ENCODE results near the gene PLAC1.

PLAC1 gene

GRCh38 chrX:134571796-134572195 is 86.5 kb downstream of the PLAC1 start:
- DNase-seq, result no peak

DNA sequence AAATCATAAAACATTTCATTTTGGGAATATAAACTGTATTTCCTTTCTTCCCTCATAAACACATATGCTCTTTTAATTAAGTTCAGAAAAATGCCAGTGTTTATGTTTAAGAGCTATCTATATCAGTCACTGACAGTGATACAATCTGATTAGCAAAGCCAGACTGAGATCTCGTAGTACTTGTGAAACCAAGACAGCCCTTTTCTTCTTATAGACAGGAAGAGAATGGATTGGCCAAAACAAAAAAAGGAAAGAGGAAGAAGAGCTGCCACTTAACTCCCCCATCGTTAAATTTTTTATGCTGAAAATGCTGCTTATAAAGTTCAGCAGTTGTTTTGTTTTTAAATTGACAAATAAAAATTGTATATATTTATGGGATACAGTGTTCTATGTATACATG is 87.4 kb downstream of the PLAC1 start:
- DNase-seq, result no peak

- DNase-seq, result no peak
Measured at GRCh38 chrX:134570509-134570846, 87.8 kb downstream of the PLAC1 start.

GRCh38 chrX:134569306-134569705 is 89.0 kb downstream of the PLAC1 start:
- DNase-seq, result no peak

- no peak for DNase-seq
Measured at GRCh38 chrX:134568285-134569016, 89.8 kb downstream of the PLAC1 start.

- DNase-seq, result no peak
Measured at GRCh38 chrX:134566506-134566905, 91.8 kb downstream of the PLAC1 start.

GRCh38 chrX:134562002-134562401 is 96.3 kb downstream of the PLAC1 start:
- DNase-seq, result no peak

GRCh38 chrX:134558133-134558532 is 100.1 kb downstream of the PLAC1 start:
- DNase-seq, result no peak

GRCh38 chrX:134554291-134554690 is 104.0 kb downstream of the PLAC1 start:
- DNase-seq, result no peak

- DNase-seq, result no peak
Measured at GRCh38 chrX:134552351-134552750, 105.9 kb downstream of the PLAC1 start.

DNA sequence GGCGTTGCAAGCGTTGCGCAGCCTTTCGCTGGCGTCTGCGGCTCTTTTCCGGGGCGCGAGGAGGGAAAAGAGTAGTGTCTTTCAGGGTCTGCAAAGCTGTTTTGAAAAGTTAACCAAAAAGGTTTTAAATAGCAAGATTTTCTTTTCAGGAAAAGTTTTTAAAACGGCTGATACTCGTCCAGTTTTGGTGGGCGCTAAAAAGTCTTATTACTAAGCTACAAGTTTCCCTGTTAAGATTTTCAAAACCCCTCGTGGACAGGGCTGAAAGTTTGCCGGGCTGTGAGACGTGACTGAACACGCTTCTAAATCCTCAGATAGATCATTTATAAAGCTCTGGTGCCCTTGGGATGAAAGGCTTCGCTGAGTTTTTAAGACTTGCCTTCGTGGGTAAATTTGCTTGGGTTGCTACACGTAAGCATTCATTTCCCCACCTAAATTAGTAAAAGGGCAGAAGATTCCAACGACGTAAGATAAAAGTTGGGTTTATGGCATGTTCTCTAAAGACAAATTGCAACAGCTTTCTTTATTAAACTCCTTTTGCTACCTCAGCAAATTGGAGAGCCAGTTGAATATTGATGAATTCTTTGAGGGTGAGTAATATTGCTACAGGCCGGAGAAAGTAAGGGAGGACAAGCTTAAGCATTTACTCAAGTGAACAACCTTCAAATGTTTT is 106.8 kb downstream of the PLAC1 start:
- DNase-seq, result no peak

- DNase-seq, result no peak
Measured at GRCh38 chrX:134548257-134549201, 109.7 kb downstream of the PLAC1 start.

DNA sequence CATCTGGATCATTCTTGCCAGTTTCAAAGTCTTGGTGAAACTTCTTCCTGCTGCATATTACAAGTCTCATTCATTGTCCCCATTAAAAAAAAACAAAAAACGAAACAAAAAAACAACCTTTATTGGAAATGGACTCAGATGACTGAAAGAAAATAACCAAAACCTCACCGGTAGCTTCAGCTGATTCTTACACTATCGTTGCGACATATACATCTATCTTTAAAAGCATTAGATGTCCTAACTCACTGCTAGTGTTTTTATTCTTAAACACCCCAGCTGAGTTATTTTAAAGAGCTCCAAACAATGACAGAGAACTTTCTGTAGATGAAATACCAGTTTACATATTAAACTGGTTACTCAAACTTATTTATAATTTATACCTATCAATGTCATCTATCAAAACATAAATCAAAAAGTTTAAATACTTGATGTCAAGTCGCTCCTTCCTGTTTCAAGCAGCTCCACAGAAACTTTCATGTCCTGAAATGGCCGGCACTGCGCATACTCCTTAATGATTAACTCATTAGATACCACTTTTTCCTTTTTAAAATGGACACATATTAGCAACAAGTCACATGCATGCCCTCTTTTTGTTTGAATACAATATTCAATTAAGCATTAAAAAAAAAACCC is 111.1 kb downstream of the PLAC1 start:
- DNase-seq, result no peak

DNA sequence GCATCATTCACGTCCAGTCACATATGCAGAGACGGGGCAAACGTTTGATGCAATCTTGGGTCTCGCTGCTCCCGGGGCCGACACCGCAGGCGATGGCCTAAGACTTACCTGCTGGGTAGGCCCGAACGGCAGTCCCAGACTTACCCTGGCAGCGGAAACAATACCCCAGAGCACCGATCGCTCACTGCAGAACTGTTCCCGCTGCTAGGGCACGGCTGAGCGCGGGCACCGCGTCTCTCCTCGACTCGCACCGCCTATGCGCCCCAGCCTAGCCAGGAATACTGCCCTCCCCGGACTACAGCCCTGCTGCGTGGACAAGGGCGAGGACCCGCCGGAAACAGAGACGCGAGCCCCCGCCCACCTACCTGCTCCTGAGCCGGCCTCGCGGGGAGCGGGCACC is 112.1 kb downstream of the PLAC1 start:
- no peak for DNase-seq

- DNase-seq, result no peak
Measured at GRCh38 chrX:134545510-134545909, 112.8 kb downstream of the PLAC1 start.

GRCh38 chrX:134544513-134545151 is 113.6 kb downstream of the PLAC1 start:
- DNase-seq, result no peak

- DNase-seq, result no peak
Measured at GRCh38 chrX:134544135-134544512, 114.1 kb downstream of the PLAC1 start.

- no peak for DNase-seq
Measured at GRCh38 chrX:134543288-134543687, 115.0 kb downstream of the PLAC1 start.

GRCh38 chrX:134542485-134542884 is 115.8 kb downstream of the PLAC1 start:
- no peak for DNase-seq

DNA sequence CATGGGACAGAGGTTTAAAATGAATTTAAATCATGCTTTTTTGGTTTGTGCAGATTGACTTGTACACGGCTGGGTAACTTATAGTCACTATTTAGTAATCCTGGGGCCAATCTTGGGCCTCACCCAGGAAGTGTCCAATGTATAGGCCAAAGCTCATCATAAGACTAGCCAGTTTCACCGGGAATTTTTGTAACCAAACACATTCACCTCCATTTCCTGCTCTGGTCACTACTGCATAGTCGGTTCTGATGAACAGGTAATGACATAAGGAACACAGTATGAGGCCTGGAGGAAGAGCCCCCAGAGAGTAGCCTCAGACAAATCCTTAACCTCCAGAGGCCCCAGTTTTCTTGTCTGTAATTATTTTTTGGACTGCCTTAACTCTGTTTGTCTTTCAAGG is 116.4 kb downstream of the PLAC1 start:
- DNase-seq, result no peak

DNA sequence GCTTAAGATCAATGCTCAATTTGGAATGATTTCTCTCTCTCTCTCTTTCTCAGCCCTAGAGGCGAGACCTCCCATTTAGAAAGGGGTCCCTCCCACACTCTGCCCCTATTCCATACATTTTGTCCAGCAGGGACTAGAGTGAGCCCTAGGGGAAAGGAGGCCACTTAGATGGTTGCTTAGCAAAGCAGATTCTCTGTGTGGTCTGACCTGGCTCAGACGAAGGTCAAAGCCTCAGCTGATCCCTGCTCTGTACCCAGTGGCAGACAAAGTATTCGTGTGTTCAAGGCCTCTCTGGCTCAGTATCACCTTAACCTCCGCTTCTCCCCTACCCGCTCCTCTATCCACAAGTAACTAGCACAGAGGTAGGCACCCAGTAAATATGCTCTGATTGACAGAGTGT is 120.0 kb downstream of the PLAC1 start:
- DNase-seq, result no peak

DNA sequence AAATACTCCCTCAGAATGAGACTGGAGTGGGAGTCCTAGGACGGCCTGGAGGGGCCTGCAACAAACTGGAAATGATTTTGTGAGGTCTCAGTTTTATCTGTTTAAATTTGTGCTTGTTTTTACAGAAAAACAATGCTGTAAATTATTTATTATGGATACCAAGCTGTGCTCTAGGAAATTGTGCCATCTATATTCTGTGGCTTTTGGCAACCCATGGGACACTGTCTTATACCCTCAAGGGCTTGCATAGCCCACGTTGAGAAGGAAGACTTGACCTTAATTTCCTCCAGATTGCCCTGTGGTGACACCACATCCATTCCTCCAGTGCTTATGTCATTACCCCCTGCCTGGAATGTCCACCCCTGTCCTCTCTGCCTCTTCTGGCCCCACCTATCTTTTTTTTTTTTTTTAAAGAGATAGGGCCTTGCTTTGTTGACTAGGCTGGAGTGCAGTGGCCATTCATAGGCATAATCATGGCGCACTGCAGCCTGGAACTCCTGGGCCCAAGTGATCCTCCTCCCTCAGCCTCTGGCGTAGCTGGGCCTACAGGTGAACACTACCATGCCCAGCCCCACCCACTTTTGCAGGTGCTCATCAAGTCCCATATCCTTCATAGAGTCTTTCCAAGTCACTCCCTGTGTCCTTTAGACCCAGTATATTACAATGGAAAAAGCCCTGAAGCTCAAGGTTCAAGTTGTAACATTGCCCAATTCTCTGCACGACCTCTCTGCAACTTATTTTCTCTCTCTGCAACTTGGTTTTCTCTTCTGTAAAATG is 120.9 kb downstream of the PLAC1 start:
- no peak for DNase-seq

All from CD4-positive, alpha-beta T cell treated with Interferon gamma for 1 hour (primary cell).